ENCODE results near the gene PPCDC.

Gene PPCDC

DNA sequence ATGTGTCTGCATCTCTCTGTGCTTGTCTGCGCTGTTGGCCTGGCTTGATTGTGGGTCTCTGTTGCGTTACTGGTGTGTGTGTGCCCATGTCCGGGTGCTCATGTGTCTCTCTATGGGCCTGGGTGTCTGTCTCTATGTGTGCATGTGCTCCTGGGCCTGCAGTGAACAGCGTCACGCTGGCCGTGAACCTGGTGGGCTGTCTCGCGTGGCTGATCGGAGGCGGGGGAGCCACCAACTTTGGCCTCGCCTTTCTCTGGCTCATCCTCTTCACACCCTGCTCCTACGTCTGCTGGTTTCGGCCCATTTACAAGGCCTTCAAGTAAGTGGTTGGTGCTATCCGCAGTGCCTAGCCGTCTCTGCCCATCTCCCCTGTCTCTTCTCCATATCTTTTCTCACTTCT lies 7.0 kb upstream of the PPCDC start:
- no peaks in the 10 kb centered on the region for H3K4me1 ChIP-seq (ENCODE audit: control insufficient read depth, insufficient read depth, low read length)
- peaks cover 71% of the 10 kb centered on the region for H3K36me3 ChIP-seq (ENCODE audit: control insufficient read depth, insufficient read depth, low read length)
- no peaks in the 10 kb centered on the region for H3K27me3 ChIP-seq (ENCODE audit: control insufficient read depth, insufficient read depth, low read length)
- H3K9ac ChIP-seq (ENCODE audit: low read depth, low read length), result no peak overlapping the region
- no peak overlapping the region for H3K4me3 ChIP-seq (ENCODE audit: low read depth, low read length)
- no peak overlapping the region for H3K27ac ChIP-seq (ENCODE audit: low read depth, low read length)
- no peaks in the 10 kb centered on the region for H3K9me3 ChIP-seq (ENCODE audit: control insufficient read depth, insufficient read depth, low read length)

DNA sequence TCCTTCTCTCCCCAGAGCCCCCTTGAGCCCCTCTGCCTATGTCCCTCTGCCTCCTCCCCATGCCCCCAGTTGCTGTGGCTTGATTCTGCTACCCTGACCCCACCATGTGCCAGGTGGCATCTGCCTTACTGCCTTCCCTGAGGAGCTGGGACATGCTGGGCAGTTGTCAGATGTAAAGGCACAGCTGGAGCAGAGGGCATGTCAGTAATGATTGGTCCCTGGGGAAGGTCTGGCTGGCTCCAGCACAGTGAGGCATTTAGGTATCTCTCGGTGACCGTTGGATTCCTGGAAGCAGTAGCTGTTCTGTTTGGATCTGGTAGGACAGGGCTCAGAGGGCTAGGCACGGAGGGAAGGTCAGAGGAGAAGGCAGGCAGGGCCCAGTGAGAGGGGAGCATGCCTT lies 3.5 kb upstream of the PPCDC start:
- no peaks in the 10 kb centered on the region for H3K9me3 ChIP-seq (ENCODE audit: control insufficient read depth, insufficient read depth, low read length)
- H3K36me3 ChIP-seq (ENCODE audit: control insufficient read depth, insufficient read depth, low read length), result peaks cover 39% of the 10 kb centered on the region
- H3K27ac ChIP-seq (ENCODE audit: low read depth, low read length), result no peak overlapping the region
- no peak overlapping the region for H3K4me3 ChIP-seq (ENCODE audit: low read depth, low read length)
- H3K4me1 ChIP-seq (ENCODE audit: control insufficient read depth, insufficient read depth, low read length), result 0 out of 2 replicates have a peak, but pooled peaks cover 4% of the 10 kb centered on the region
- no peak overlapping the region for H3K9ac ChIP-seq (ENCODE audit: low read depth, low read length)
- no peaks in the 10 kb centered on the region for H3K27me3 ChIP-seq (ENCODE audit: control insufficient read depth, insufficient read depth, low read length)

DNA sequence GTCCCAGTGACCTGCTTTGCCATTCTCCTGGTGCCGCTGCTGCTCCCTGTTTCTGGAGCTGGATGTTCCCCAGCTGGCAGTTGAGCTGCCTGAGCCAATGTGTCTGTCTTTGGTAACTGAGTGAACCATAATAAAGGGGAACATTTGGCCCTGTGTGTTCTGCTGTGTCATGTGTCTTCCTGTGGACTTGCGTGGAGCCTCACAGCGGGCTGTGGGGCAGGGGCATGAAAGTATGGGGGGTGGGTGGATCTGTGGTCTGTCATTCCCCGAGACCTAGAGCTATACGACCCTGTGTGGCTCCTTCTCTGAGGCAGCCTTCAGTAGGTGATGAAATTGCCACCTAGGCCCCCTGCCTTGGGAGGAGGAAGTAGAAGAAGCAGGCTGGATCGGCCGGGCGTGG lies 2.0 kb upstream of the PPCDC start:
- Histone ChIP-seq H3K27ac (ENCODE audit: low read depth, low read length) (no peak overlapping the region), H3K9me3 (ENCODE audit: control insufficient read depth, insufficient read depth, low read length) (no peaks in the 10 kb centered on the region), H3K9ac (ENCODE audit: low read depth, low read length) (no peak overlapping the region), H3K4me1 (ENCODE audit: control insufficient read depth, insufficient read depth, low read length) (0 out of 2 replicates have a peak, but pooled peaks cover 4% of the 10 kb centered on the region), H3K36me3 (ENCODE audit: control insufficient read depth, insufficient read depth, low read length) (peaks cover 42% of the 10 kb centered on the region), H3K27me3 (ENCODE audit: control insufficient read depth, insufficient read depth, low read length) (no peaks in the 10 kb centered on the region), H3K4me3 (ENCODE audit: low read depth, low read length) (no peak overlapping the region)

DNA sequence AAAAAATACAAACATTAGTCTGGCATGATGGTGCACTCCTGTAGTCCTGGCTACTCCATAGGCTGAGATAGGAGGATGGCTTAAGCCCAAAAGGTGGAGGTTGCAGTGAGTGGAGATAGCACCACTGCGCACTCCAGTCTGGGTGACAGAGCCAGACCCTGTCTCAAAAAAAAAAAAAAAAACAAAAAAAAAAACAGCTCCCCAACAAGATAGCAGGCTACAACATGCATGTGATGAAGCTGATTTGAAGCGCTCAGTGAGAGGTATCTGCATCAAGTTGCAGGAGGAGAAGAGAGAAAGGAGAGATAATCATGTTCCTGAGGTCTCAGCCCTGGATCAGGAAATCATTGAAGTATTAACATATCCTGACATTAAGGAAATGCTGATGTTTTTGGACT lies 608 bp upstream of the PPCDC start:
- H3K4me1 ChIP-seq (ENCODE audit: control insufficient read depth, insufficient read depth, low read length), result 0 out of 2 replicates have a peak, but pooled peaks cover 4% of the 10 kb centered on the region
- no peaks in the 10 kb centered on the region for H3K27me3 ChIP-seq (ENCODE audit: control insufficient read depth, insufficient read depth, low read length)
- H3K4me3 ChIP-seq (ENCODE audit: low read depth, low read length), result no peak overlapping the region
- no peak overlapping the region for H3K27ac ChIP-seq (ENCODE audit: low read depth, low read length)
- H3K9me3 ChIP-seq (ENCODE audit: control insufficient read depth, insufficient read depth, low read length), result no peaks in the 10 kb centered on the region
- no peak overlapping the region for H3K9ac ChIP-seq (ENCODE audit: low read depth, low read length)
- peaks cover 29% of the 10 kb centered on the region for H3K36me3 ChIP-seq (ENCODE audit: control insufficient read depth, insufficient read depth, low read length)

DNA sequence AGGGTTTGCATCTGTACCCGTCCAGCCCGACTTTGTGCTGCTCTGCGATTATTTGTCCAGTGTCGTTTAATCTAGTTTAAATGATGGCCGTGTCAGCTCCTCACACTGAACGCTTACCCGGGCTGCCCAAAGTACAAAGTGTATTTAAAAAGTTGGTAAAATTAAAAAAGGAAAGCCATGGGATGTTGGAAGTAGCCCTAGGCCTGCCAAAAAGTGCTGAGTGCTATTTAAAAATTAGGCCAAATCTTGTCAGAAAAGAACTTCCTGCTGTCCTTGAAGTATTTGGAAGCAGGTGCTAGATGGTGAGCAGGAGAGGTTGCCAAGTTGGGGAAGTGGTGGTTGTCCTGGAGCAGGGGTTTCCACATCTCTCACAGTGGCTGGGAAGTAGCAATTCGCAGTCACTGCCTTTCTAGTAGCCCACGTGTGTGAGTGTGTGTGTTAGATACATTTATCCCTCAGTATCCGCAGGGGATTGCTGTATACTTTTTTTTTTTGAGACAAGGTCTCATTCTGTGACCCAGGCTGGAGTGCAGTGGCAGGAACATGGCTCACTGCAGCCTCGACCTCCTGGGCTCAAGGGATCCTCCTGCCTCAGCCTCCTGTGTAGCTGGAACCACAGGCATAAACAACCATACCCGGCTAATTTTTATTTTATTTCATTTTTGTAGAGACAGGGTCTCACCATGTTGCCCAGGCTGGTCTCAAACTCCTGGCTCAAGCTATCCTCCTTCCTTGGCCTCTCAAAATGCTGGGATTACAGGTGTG lies 664 bp downstream of the PPCDC start:
- H3K9ac ChIP-seq (ENCODE audit: low read depth, low read length), result peak overlapping the region; percentile 96
- 0 out of 2 replicates have a peak, but pooled peaks cover 4% of the 10 kb centered on the region for H3K4me1 ChIP-seq (ENCODE audit: control insufficient read depth, insufficient read depth, low read length)
- H3K9me3 ChIP-seq (ENCODE audit: control insufficient read depth, insufficient read depth, low read length), result no peaks in the 10 kb centered on the region
- no peaks in the 10 kb centered on the region for H3K27me3 ChIP-seq (ENCODE audit: control insufficient read depth, insufficient read depth, low read length)
- peak overlapping the region; percentile 74 for H3K27ac ChIP-seq (ENCODE audit: low read depth, low read length)
- peaks cover 17% of the 10 kb centered on the region; the same call in 1 of the 2 replicates for H3K36me3 ChIP-seq (ENCODE audit: control insufficient read depth, insufficient read depth, low read length)
- peak overlapping the region; percentile 86 for H3K4me3 ChIP-seq (ENCODE audit: low read depth, low read length)

DNA sequence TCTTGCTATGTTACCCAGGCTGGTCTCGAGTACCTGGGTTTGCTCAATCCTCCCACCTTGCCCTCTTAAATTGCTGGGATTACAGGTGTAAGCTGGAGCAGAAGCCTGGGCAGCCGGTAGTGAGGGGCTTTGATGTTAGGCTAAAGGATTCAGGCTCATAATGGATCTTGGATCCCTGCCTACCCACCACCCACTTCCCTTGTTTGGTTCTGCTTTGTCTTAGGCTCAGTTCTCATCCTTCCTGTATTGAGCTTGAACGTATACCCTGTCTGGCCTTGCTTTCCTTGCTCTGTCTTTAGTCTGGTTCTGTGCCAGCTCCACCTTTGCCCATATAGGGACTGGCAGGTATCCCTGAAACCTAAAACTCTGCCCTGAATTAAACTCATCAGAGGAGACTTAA lies 1.7 kb downstream of the PPCDC start:
- Histone ChIP-seq H3K9me3 (ENCODE audit: control insufficient read depth, insufficient read depth, low read length) (no peaks in the 10 kb centered on the region), H3K4me1 (ENCODE audit: control insufficient read depth, insufficient read depth, low read length) (peaks cover 11% of the 10 kb centered on the region), H3K9ac (ENCODE audit: low read depth, low read length) (no peak overlapping the region), H3K36me3 (ENCODE audit: control insufficient read depth, insufficient read depth, low read length) (peaks cover 10% of the 10 kb centered on the region; the same call in 1 of the 2 replicates), H3K27me3 (ENCODE audit: control insufficient read depth, insufficient read depth, low read length) (no peaks in the 10 kb centered on the region), H3K27ac (ENCODE audit: low read depth, low read length) (no peak overlapping the region), H3K4me3 (ENCODE audit: low read depth, low read length) (no peak overlapping the region)

DNA sequence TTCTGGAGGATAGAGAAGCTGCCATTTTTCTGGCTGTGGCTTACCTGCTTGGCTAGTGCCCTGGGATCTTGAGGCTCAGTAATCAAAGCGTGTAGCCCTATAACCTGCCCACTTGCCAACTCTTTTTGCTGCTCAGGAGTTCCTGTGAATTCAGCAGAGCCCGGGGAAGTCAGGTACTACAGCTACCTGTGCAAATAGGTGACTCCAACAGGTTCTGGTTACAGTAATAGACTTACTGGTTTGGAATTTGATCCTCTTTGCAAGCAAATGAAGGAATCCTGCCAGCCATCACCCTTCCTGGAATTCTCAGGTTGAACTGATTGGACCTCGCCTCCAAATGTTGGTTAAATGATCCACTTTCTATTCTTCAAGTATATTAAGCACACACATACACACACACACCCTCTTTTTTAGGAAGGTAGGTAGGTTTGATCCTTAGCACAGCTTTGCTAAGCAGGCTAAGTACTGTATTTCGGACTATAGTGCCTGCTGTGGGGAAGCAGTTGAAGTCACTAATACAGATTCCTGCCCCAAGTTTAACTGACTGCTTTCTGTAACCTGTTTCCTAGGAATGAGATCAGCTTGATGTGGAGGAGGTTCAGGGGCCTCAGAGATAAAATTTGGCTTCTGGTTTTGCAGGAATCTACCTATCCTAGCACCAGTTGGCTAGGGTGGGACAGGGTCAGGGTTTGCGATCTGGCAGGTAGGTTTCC lies 2.3 kb downstream of the PPCDC start:
- H3K9ac ChIP-seq (ENCODE audit: low read depth, low read length), result no peak overlapping the region
- H3K36me3 ChIP-seq (ENCODE audit: control insufficient read depth, insufficient read depth, low read length), result peaks cover 12% of the 10 kb centered on the region
- no peaks in the 10 kb centered on the region for H3K27me3 ChIP-seq (ENCODE audit: control insufficient read depth, insufficient read depth, low read length)
- H3K27ac ChIP-seq (ENCODE audit: low read depth, low read length), result no peak overlapping the region
- peaks cover 16% of the 10 kb centered on the region for H3K4me1 ChIP-seq (ENCODE audit: control insufficient read depth, insufficient read depth, low read length)
- no peaks in the 10 kb centered on the region for H3K9me3 ChIP-seq (ENCODE audit: control insufficient read depth, insufficient read depth, low read length)
- H3K4me3 ChIP-seq (ENCODE audit: low read depth, low read length), result no peak overlapping the region

DNA sequence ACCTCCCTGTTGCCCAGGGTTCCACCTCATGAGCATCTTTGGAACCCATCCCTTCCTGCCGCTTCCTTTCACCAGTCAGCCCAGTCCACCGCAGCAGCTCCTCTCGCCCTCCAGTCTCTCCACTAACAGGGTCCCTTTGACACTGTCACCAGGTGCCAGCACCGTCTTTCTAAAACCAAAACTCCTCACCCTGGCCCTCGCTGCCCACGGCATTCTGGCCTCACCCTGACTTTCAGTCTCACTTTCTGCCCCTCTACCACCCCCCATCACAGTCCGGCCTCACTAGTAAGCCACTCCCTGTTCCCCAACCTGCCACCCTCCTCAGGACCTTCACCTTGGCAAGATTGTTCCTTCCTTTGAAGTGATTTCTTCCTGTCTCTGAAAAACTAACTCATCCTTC lies 4.2 kb downstream of the PPCDC start:
- H3K27ac ChIP-seq (ENCODE audit: low read depth, low read length), result no peak overlapping the region
- H3K4me1 ChIP-seq (ENCODE audit: control insufficient read depth, insufficient read depth, low read length), result peaks cover 21% of the 10 kb centered on the region
- H3K4me3 ChIP-seq (ENCODE audit: low read depth, low read length), result no peak overlapping the region
- no peaks in the 10 kb centered on the region for H3K27me3 ChIP-seq (ENCODE audit: control insufficient read depth, insufficient read depth, low read length)
- no peaks in the 10 kb centered on the region for H3K9me3 ChIP-seq (ENCODE audit: control insufficient read depth, insufficient read depth, low read length)
- no peak overlapping the region for H3K9ac ChIP-seq (ENCODE audit: low read depth, low read length)
- peaks cover 9% of the 10 kb centered on the region for H3K36me3 ChIP-seq (ENCODE audit: control insufficient read depth, insufficient read depth, low read length)

DNA sequence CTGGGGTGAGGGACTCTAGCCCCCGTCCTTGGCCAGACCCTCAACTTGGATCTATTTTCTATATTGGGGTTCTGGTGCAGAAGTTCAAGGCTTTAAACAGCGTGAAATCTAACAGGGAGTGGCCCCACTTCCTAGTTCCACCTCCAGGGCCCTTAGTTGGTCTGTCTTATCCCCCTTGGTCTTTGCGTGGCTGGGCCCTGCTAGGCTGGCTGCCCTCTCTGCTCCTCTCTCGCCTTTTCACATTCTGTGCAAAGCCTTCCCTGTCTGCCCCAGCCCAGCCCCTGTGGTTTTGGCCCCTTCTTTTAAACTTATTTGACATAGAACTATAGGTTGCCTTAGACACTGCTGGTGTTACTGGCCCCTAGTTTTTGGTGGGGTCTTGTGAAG lies 5.6 kb downstream of the PPCDC start:
- H3K27ac ChIP-seq (ENCODE audit: low read depth, low read length), result no peak overlapping the region
- peaks cover 17% of the 10 kb centered on the region for H3K4me1 ChIP-seq (ENCODE audit: control insufficient read depth, insufficient read depth, low read length)
- no peaks in the 10 kb centered on the region for H3K27me3 ChIP-seq (ENCODE audit: control insufficient read depth, insufficient read depth, low read length)
- H3K36me3 ChIP-seq (ENCODE audit: control insufficient read depth, insufficient read depth, low read length), result peaks cover 11% of the 10 kb centered on the region
- no peak overlapping the region for H3K9ac ChIP-seq (ENCODE audit: low read depth, low read length)
- no peaks in the 10 kb centered on the region for H3K9me3 ChIP-seq (ENCODE audit: control insufficient read depth, insufficient read depth, low read length)
- H3K4me3 ChIP-seq (ENCODE audit: low read depth, low read length), result no peak overlapping the region

DNA sequence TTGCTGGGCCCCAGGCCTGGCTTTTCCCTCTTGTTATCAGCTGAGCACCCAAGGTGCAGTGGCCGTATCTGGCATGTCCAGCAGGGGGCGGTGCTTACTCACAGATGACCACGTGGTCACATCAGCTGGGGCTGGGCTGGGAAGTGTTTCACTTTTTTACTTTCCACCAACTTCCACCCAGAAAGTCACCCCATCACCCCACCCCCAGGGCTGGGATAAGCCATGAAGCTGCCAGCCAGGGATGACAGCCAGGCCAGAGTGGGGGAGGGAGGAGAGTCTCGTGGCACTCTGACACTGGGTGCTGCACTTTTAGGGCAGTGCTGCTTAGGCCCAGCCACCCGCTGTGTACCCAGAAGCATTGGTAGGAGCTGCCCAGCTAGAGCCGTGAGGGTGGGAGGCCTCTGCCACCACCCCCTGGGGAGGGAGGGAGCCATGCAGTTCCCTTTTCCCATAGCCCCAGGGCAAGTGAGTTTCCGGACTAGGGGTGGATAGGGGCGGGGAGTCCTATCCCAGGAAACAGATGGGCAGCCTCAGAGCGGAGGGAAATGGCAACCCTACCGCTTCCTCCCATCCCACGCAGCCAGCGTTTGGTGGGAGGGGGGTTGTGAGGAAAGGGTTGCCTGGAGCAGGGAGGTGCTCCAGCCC lies 6.1 kb downstream of the PPCDC start:
- peaks cover 17% of the 10 kb centered on the region for H3K4me1 ChIP-seq (ENCODE audit: control insufficient read depth, insufficient read depth, low read length)
- H3K9ac ChIP-seq (ENCODE audit: low read depth, low read length), result no peak overlapping the region
- H3K9me3 ChIP-seq (ENCODE audit: control insufficient read depth, insufficient read depth, low read length), result no peaks in the 10 kb centered on the region
- no peak overlapping the region for H3K27ac ChIP-seq (ENCODE audit: low read depth, low read length)
- no peak overlapping the region for H3K4me3 ChIP-seq (ENCODE audit: low read depth, low read length)
- no peaks in the 10 kb centered on the region for H3K27me3 ChIP-seq (ENCODE audit: control insufficient read depth, insufficient read depth, low read length)
- H3K36me3 ChIP-seq (ENCODE audit: control insufficient read depth, insufficient read depth, low read length), result peaks cover 11% of the 10 kb centered on the region

DNA sequence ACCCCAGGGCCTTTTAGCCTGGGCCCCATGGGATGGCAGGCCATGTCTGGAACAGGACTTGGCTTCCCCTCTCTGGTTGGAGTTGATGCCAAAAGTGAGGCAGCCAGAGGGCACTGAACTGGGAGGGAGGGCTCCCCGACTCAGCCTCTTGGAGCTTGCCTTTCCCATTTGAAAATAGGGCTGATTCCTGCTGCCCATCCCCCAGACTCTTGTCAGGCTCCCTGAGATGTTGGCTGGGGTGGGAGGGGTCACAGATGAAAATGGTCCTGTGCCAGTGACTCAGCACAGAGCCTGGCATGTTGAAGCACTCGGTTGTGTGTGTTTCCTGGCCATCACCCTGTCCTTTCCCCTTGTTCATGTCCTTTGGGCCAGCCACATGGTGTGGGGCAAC lies 6.6 kb downstream of the PPCDC start:
- Histone ChIP-seq H3K9me3 (ENCODE audit: control insufficient read depth, insufficient read depth, low read length) (no peaks in the 10 kb centered on the region), H3K36me3 (ENCODE audit: control insufficient read depth, insufficient read depth, low read length) (peaks cover 11% of the 10 kb centered on the region), H3K27me3 (ENCODE audit: control insufficient read depth, insufficient read depth, low read length) (no peaks in the 10 kb centered on the region), H3K27ac (ENCODE audit: low read depth, low read length) (no peak overlapping the region), H3K9ac (ENCODE audit: low read depth, low read length) (no peak overlapping the region), H3K4me3 (ENCODE audit: low read depth, low read length) (no peak overlapping the region), H3K4me1 (ENCODE audit: control insufficient read depth, insufficient read depth, low read length) (peaks cover 17% of the 10 kb centered on the region)

All from HUES48 (cell line).